ENCODE results near the gene DACT3.

- no peak for TF ChIP-seq CTCF (IDR thresholded peaks at IDR 0.05)
- TF ChIP-seq POLR2A (IDR thresholded peaks at IDR 0.05), result no peak
Observed at GRCh38 chr19:46685189-46685588, 24.2 kb upstream of the DACT3 start.

Data from upper lobe of left lung (tissue), 4 donors.